ENCODE measurements around the gene COL18A1.
A peak's percentile ranks its signal among the peaks of the same experiment; 100 is the strongest.

COL18A1 gene

GRCh38 chr21:45468971-45469272 is 64.0 kb downstream of the COL18A1 start:
- POLR2A ChIA-PET: no interaction called here
- no peak for TF ChIP-seq NFRKB (IDR thresholded peaks at IDR 0.05)
- TF ChIP-seq SUZ12 (IDR thresholded peaks at IDR 0.05): no peak
- TF ChIP-seq FOXA1 (IDR thresholded peaks at IDR 0.05): no peak
- no peak for TF ChIP-seq HDGF (IDR thresholded peaks at IDR 0.05; ENCODE audit: borderline replicate concordance)
- TF ChIP-seq BHLHE40 (IDR thresholded peaks at IDR 0.05; ENCODE audit: borderline replicate concordance): no peak
- TF ChIP-seq LEF1 (IDR thresholded peaks at IDR 0.05; ENCODE audit: borderline replicate concordance): no peak
- TF ChIP-seq ARNT (IDR thresholded peaks at IDR 0.05): no peak
- TF ChIP-seq ELF4 (IDR thresholded peaks at IDR 0.05): no peak
- DNase-seq (ENCODE audit: extremely low spot score): no peak
- CTCF ChIA-PET: no interaction called here

GRCh38 chr21:45469273-45470086 is 64.5 kb downstream of the COL18A1 start:
- no peak for DNase-seq (ENCODE audit: extremely low spot score)
- ChIA-PET POLR2A (no interaction called here), CTCF (no interaction called here)
- TF ChIP-seq LEF1 (IDR thresholded peaks at IDR 0.05; ENCODE audit: borderline replicate concordance): no peak
- TF ChIP-seq L3MBTL2 (conservative IDR thresholded peaks at IDR 0.05): no peak
- TF ChIP-seq NFRKB (IDR thresholded peaks at IDR 0.05): no peak
- TF ChIP-seq BHLHE40 (IDR thresholded peaks at IDR 0.05; ENCODE audit: borderline replicate concordance): no peak
- TF ChIP-seq HDGF (IDR thresholded peaks at IDR 0.05; ENCODE audit: borderline replicate concordance): no peak
- no peak for TF ChIP-seq FOXA1 (IDR thresholded peaks at IDR 0.05)
- no peak for TF ChIP-seq CTBP1 (IDR thresholded peaks at IDR 0.05; ENCODE audit: borderline replicate concordance)
- TF ChIP-seq TARDBP (IDR thresholded peaks at IDR 0.05): no peak
- no peak for TF ChIP-seq FOXM1 (IDR thresholded peaks at IDR 0.05; ENCODE audit: borderline replicate concordance)
- TF ChIP-seq ELF4 (IDR thresholded peaks at IDR 0.05): no peak
- TF ChIP-seq PKNOX1 (IDR thresholded peaks at IDR 0.05): no peak
- TF ChIP-seq SP1 (IDR thresholded peaks at IDR 0.05): no peak
- TF ChIP-seq FOXK2 (IDR thresholded peaks at IDR 0.05): no peak
- TF ChIP-seq ZNF384 (IDR thresholded peaks at IDR 0.05): no peak
- no peak for TF ChIP-seq ARNT (IDR thresholded peaks at IDR 0.05)
- TF ChIP-seq SUZ12 (IDR thresholded peaks at IDR 0.05): no peak

- ChIA-PET CTCF (no interaction called here), POLR2A (no interaction called here)
- no peak for DNase-seq (ENCODE audit: extremely low spot score)
- TF ChIP-seq PKNOX1 (IDR thresholded peaks at IDR 0.05) (peak; percentile 14; the same call in 1 of the 2 replicates), TARDBP (IDR thresholded peaks at IDR 0.05) (no peak)
These were observed 65.1 kb downstream of the COL18A1 start for GRCh38 chr21:45470087-45470515.

GRCh38 chr21:45470773-45471524 is 66.0 kb downstream of the COL18A1 start:
- no peak for TF ChIP-seq TARDBP (IDR thresholded peaks at IDR 0.05)
- TF ChIP-seq BHLHE40 (IDR thresholded peaks at IDR 0.05; ENCODE audit: borderline replicate concordance): no peak
- no peak for TF ChIP-seq LEF1 (IDR thresholded peaks at IDR 0.05; ENCODE audit: borderline replicate concordance)
- no peak for TF ChIP-seq L3MBTL2 (conservative IDR thresholded peaks at IDR 0.05)
- TF ChIP-seq CTBP1 (IDR thresholded peaks at IDR 0.05; ENCODE audit: borderline replicate concordance): no peak
- no peak for TF ChIP-seq NFRKB (IDR thresholded peaks at IDR 0.05)
- no peak for TF ChIP-seq FOXA1 (IDR thresholded peaks at IDR 0.05)
- TF ChIP-seq SP1 (IDR thresholded peaks at IDR 0.05): no peak
- no peak for TF ChIP-seq FOXK2 (IDR thresholded peaks at IDR 0.05)
- no peak for TF ChIP-seq PKNOX1 (IDR thresholded peaks at IDR 0.05)
- no peak for TF ChIP-seq ZNF384 (IDR thresholded peaks at IDR 0.05)
- TF ChIP-seq SUZ12 (IDR thresholded peaks at IDR 0.05): no peak
- TF ChIP-seq FOXM1 (IDR thresholded peaks at IDR 0.05; ENCODE audit: borderline replicate concordance): no peak
- TF ChIP-seq HDGF (IDR thresholded peaks at IDR 0.05; ENCODE audit: borderline replicate concordance): no peak
- no peak for DNase-seq (ENCODE audit: extremely low spot score)
- POLR2A ChIA-PET: no interaction called here
- CTCF ChIA-PET: interaction anchor here (1.1 kb wide), 1 partner anchor 470 kb away, joined by 3 read pairs; no protein-coding TSS in a partner anchor

GRCh38 chr21:45471525-45472221 is 66.7 kb downstream of the COL18A1 start:
- DNase-seq (ENCODE audit: extremely low spot score): no peak
- TF ChIP-seq HDGF (IDR thresholded peaks at IDR 0.05; ENCODE audit: borderline replicate concordance): no peak
- TF ChIP-seq LEF1 (IDR thresholded peaks at IDR 0.05; ENCODE audit: borderline replicate concordance): no peak
- CTCF ChIA-PET: interaction anchor here (1.1 kb wide), 1 partner anchor 469 kb away, joined by 3 read pairs; no protein-coding TSS in a partner anchor
- POLR2A ChIA-PET: no interaction called here

Measured in HEK293T (cell line).